ENCODE measurements around the gene SORCS2. TPM values are rescaled to one million over a fixed set of nuclear protein-coding genes. Genes with fewer than 3 reads are reported as not detected.

Gene SORCS2
- total and polyA plus RNA-seq, 2 of the 13 experiments (the other 11 are each of a cell fraction or from before 2014, with no cell fraction given), result 0.82 to 1.0 TPM

- H2AFZ ChIP-seq (ENCODE audit: low read length), result no peak overlapping the region
- no TSS peak for BruUV-seq (replicated peaks)
- 43% methylated on average over 3 of the region's 20 CpGs for WGBS (ENCODE audit: low lambda C conversion rate)
- no peak overlapping the region for H3K9ac ChIP-seq (ENCODE audit: insufficient read depth, low read depth, low read length)
- H3K36me3 ChIP-seq (replicated peaks in 1 of 2; ENCODE audit: control insufficient read depth in 1 of 2, insufficient read depth in 2 of 2, low read length in 2 of 2), result no peaks in the 10 kb centered on the region
- H3K79me2 ChIP-seq (ENCODE audit: insufficient read depth, low read length), result no peaks in the 10 kb centered on the region
- H3K27ac ChIP-seq (ENCODE audit: extremely low read length, insufficient read depth, low read length), result no peak overlapping the region
- POLR2A ChIA-PET, result no interaction called here
- H3K4me1 ChIP-seq (ENCODE audit: insufficient read depth, low read length), result no peaks in the 10 kb centered on the region
- no peak for TF ChIP-seq RNF2 (conservative IDR thresholded peaks at IDR 0.05; ENCODE audit: low read depth)
- TF ChIP-seq ZNF274 (CRISPR knock-in tag; IDR thresholded peaks at IDR 0.05), result no peak
- TF ChIP-seq ELF1 (CRISPR knock-in tag; IDR thresholded peaks at IDR 0.05), result no peak
- no peak for TF ChIP-seq ZNF773 (CRISPR knock-in tag; IDR thresholded peaks at IDR 0.05; ENCODE audit: borderline replicate concordance)
- TF ChIP-seq ZNF646 (CRISPR knock-in tag; IDR thresholded peaks at IDR 0.05), result no peak
- TF ChIP-seq ETV6 (CRISPR knock-in tag; conservative IDR thresholded peaks at IDR 0.05), result no peak
- TF ChIP-seq KAT7 (CRISPR knock-in tag; IDR thresholded peaks at IDR 0.05; ENCODE audit: borderline replicate concordance), result no peak
- no peak for TF ChIP-seq ZNF672 (CRISPR knock-in tag; IDR thresholded peaks at IDR 0.05)
- TF ChIP-seq PHF8 (CRISPR knock-in tag; IDR thresholded peaks at IDR 0.05), result no peak
- no peak for TF ChIP-seq CHD2 (IDR thresholded peaks at IDR 0.05; ENCODE audit: low read depth, low read length)
- TF ChIP-seq PTBP1 (IDR thresholded peaks at IDR 0.05; ENCODE audit: low read depth, low read length, poor library complexity, severe bottlenecking), result no peak
- no peak for TF ChIP-seq ZNF484 (CRISPR knock-in tag; IDR thresholded peaks at IDR 0.05; ENCODE audit: borderline replicate concordance, low read depth)
- no peak for TF ChIP-seq MTF2 (CRISPR knock-in tag; IDR thresholded peaks at IDR 0.05; ENCODE audit: borderline replicate concordance)
- TF ChIP-seq HDAC1 (CRISPR knock-in tag; IDR thresholded peaks at IDR 0.05), result no peak
- no peak for TF ChIP-seq SIN3B (IDR thresholded peaks at IDR 0.05; ENCODE audit: low read length)
- TF ChIP-seq NFIC (IDR thresholded peaks at IDR 0.05; ENCODE audit: low read length), result no peak
- H3K4me2 ChIP-seq (ENCODE audit: low read depth, low read length), result no peak overlapping the region
- no peak for FAIRE-seq
- DNase-seq (ENCODE audit: low spot score), result no peak
- intact Hi-C loops (cut with micrococcal nuclease; ENCODE audit: unreplicated experiment), result no loop called here
- ATAC-seq, result no peak; the same call in 2 of the 3 replicates
- CTCF ChIA-PET (ENCODE audit: low intra/inter-chr PET ratio, low total read pairs), result no interaction called here
- no peak overlapping the region for H3K4me3 ChIP-seq (replicated peaks in 1 of 3; ENCODE audit: insufficient read depth in 1 of 3, low read depth in 2 of 3, low read length in 3 of 3)
- in situ Hi-C loops (cut with HindIII; ENCODE audit: extremely low pct_ligation_motif_present, low pct_unique_long_range_greater_than_20kb), result no loop called here
- H4K20me1 ChIP-seq (ENCODE audit: insufficient read depth, low read length), result no peaks in the 10 kb centered on the region
- H3K27me3 ChIP-seq (ENCODE audit: control insufficient read depth in 1 of 2, insufficient read depth in 2 of 2, low read length in 2 of 2), result peaks cover 8 to 51% of the 10 kb centered on the region in 2 experiments; a peak in 4 of 5 replicates
- no peaks in the 10 kb centered on the region for H3K9me3 ChIP-seq (ENCODE audit: low read length)
Measured at GRCh38 chr4:7326693-7327340, 134.5 kb downstream of the SORCS2 start.
